HG03095 (cell line): Measurements from ENCODE around the gene LAMC3.

Source experiments
- ATAC-seq: cut with Tn5 transposase; IDR thresholded peaks from one replicate; pipeline ENCODE4 v1.9.1; 2021; ENCODE audit warnings: moderate library complexity; ENCODE audit not compliant: unreplicated experiment

LAMC3 gene

DNA sequence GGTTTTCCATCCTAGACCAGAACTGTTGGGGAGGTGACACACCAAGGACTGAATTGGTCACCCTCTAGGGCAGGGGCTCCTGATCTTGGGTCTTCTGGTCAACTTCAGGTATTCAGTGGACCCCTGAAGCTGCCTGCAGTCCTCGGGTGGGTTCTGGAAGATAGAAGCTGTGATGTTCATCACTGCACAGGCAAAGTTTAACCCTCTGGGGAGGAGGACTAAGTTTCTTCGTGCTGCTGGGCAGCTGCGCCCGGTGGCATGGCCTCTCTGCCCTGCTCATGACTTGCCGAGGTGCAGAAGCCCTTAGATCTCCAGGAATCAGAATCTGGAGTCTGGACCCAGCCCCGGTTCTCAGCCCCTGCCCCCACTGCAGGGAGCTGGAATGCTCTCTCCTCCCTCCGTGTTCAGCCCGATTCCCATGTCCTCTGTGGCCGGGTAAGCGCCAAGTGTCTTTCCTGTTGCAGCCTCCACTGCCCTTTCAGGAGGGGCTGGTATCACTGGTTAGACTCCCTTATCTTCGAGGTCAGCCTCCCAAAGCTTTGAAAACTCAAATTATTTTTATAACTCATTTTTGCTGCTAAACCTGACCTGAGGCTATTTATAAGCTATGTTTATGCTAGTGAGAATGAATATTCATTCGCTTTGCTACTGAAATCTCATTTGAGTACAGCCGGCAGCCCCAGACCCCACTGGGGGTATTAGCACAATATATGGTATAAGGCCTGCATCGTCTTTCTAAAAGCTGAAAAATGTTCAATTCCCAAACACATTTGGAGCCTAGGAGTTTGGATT, 1.7 kb downstream of the LAMC3 start:
- ATAC-seq: no peak

DNA sequence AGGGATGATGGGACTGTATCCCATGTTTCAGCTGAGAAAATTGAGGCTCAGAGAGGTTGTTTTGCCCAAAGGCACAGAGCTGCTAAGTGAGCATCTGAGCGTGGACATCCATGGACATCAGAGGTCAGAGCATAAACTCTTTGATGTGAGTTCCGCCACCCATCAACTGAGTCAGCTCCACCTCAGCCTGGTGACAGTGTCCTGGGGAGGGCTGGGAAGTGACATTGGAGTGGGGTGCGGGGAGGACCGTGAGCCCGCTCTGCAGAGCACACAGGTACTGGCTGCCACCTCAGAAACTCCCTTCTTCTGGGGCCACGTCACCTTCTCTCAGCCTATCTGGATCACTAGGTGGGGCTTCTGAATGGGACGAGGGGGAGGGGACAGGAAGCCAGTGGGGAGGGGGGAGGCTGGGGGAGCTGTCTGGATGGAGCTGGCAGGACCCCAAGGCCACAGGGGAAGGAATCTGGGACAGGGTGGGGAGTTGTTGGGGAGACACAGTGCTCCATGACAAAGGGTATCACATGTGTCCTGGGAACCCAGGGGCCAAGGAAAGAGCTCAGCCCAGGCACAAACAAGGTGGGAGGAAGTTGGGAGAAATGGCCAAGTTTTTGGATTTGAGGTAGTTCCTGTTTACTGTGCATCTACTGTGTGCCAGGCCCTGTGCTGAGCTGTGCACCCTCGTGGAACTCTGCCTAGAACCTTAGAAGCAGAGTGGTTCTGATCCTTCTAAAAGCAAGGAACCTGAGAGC, 2.5 kb downstream of the LAMC3 start:
- no peak for ATAC-seq

DNA sequence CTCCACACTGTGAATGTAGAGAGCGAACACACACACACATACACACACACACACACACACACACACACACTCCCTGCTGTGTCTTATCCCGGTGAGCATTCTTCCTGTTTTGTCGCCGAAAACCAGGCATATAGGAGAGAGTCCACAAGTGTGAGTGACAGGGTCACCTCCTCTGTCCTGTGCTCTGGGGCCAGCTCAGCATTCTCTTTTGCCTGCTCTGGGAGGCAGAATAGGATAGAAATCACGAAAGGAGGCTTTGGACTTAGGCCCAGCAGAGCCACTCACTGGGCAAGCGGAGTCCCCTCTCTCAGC, 3.0 kb downstream of the LAMC3 start:
- no peak for ATAC-seq

DNA sequence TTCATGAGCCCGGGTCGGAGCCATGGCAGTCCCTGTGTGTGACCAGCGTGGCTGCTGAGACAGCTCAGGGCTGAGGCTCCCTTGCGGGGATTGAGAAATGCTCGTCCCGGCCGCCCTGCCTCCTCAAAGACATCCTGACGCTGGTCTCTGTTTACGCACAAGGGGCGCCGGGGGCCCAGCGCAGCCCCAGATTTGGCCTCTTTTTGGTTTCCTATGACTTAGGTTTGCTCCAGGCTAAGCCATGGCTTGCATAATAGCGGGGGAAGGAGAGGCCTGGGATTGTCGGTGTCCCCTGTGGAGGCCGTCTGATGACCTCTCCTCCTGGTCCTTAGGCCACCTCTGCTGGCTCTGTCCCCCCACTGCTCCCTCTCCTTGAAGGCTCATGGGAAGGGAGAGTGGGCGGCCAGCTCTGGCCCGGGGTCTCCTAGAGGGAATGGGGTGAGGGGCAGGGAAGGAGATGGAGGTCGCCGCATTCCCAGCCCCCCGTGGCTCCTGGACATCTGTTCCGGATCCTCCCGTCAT, 3.5 kb downstream of the LAMC3 start:
- no peak for ATAC-seq

DNA sequence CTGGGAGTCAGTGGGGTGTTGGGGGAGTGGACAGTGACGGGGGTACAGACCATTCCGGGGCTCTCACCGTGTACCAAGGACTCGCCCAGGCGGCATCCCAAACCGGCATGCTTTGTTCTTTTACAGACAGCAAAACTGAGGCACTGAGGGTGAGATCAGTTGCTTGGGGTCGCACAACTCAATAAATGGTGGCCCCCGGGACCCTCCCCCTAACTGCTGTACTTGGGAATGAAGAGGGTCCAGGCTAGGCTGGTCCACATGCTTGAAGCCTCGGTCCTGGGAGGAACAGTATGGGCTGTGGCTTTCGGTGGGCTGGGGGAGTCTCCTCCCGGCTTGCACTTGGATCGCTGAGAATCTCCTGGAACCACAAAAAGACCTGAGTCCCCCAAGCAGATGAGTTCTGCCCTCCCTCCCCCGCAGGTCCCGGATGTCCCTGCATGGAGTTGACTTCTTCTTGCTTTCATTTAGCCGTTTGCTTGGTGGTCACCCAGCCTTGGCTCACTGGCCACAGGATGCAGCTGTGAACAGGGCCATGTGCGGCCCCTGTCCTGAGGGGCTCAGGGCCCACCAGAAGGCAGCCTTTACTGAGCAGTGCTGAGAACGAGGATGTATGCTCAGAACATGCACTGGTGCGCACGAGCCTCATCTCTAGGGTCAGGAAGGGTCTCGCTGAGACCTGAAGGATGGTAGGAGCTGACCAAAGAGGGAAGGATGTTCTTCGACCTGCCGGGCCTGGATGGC, 4.2 kb downstream of the LAMC3 start:
- ATAC-seq: no peak

DNA sequence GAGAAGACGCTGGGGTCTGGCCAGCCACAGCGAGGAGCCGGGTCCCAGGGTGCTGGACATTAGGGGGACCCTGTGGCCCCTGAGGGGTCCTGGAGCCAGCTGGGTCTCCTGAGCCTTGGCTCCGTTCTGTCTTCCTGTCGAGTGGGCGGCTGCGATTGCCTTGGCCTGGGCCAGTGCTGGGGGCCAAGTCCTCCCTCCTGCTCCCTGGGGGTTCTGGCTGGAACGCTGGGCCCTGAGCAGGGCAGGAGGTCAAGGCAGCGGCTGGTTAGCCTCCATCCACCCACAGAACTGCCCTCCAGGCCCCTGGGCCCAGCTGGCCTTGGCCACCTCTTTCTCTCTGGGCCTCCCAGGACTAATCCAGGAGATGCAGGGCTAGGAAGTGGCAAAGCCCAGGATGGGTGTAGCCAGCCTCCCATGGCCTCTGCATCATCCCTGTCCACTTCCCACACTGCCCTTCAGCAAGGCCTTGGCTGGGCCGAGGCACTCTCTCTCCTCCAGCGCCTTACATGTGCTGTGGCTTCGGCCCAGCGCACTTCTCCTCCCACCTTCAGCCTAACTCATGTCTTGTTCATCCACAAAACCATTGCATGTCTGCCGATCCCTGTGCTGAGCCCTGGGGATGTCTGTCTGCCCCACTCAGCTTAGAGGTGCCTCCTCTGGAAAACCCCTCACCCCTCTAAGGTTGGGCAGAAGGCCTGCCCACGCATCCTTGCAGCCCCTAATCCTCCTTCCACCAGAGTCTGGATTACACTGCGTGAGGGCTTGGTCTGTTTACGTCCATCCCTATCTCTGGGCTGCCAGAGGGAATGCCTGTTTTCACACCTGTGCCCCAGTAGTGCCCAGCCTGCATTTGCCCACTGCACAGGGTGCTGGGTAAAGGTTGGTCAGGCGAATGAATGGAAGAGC, 5.0 kb downstream of the LAMC3 start:
- no peak for ATAC-seq

DNA sequence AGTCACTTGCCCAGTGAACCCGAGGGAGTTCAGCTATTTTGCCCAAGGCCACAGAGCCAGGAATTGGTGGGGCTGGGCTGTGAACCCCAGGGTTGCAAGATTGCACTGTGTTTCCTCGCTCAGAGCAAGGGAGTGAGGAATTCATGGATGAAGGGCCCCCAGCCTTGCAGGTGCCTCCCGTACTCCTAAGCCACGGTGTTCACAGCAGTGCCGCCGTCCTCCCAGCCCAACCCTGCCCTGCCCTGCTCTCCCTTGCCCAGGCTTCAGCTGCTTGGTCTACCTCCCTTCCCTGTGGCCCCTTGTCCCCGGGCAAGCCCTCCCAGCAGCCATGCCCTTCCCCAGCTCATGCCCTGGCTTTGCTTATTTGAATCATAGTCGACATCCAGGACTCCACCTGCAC, 6.1 kb downstream of the LAMC3 start:
- no peak for ATAC-seq

DNA sequence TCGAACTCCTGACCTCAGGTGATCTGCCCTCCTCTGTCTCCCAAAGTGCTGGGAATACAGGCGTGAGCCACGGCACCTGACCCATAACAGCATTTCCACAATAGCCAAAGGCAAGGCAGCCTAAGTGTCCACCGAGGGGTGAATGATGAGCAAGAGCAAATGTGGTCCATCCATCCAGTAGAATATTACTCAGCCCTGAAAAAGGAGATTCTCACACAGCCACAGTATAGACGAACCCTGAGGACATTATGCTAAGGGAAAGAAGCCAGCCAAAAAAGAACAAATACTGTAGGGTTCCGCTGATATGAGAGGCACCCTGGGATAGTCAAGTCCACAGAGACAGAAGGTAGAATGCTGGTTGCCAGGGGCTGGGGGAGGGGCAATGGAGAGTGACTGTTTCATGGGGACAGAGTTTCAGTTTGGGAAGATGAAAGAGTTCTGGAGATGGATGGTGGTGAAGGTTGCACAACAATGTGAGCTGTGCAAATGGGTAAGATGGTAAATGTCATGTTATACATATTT, 7.0 kb downstream of the LAMC3 start:
- ATAC-seq: no peak

DNA sequence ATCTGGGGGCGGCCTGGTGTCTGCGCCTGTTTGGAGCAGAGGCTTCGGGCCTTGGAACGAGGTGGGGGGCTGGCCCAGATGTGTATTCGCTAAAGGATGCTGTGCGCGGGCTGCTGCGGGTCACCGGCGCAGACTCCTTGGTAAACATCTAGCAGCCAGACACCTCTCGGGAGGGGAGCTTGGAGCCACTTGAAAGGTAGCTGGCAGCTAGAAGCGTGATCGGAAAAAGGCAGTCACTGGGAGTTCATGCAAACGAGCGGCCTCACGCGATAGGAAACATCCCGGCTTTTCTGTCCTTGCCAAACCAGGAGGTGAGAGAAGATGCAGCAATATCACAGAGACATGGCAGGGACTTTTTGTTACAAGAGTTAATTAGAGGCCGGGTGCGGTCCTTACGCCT, 8.1 kb downstream of the LAMC3 start:
- ATAC-seq: no peak

DNA sequence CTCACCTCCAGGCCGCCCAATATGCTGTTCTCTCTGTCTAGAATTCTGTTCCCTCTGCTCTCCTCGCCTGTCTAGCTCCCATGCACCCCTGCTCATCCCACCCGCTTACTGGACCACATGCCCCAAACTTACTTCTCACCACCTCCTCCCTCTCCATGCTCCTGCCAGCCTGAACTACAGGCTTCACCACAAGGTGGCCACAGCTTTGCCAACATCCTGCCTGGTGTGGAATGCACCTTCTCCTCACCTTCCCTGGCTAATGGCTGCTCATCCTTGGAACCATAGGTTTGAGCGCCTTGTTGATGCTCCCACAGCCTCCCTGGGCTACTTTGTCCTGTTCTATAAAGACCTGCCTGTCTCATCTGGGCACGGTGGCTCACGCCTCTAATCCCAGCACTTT, 9.6 kb downstream of the LAMC3 start:
- no peak for ATAC-seq

DNA sequence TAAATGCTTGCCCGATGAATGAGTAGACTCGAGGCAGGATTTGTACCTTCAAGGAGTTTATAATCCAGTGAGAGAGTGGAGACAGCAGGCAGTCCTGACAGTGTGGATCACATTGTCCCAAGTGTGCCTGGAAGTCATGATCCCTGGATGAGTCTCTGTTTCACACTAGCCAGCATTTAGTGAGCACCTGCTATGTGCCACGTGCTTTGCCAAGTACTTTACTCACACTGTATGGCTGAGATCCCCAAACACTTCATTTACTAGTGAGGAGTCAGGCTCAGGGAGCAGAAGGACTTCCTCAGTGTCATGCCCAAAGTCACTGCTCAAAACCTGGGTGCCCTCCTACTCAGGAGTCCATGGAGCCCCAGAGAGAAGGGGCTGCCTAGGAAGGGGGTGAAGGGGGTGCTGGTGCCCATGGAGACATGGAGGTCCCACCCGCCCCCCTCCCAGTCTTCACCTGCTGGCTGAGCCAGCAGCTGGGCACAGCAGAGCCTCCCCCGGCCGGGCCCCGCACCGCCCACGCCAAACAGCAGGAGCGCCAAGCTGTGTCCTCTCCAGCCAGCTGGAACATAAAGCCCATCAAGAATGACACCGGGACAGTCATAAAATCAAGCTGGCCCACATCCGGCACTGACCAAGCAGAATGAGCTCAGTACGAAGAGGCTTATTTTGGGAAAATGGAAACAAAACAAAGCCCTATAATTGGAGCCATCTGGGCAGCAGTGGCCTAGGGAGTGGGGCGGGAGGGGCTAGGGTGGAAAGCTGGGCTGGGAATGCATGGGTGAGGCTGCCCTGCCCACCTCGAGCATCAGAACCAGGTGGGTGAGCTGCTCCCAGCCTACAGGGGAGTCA, 10.6 kb downstream of the LAMC3 start:
- ATAC-seq: no peak

DNA sequence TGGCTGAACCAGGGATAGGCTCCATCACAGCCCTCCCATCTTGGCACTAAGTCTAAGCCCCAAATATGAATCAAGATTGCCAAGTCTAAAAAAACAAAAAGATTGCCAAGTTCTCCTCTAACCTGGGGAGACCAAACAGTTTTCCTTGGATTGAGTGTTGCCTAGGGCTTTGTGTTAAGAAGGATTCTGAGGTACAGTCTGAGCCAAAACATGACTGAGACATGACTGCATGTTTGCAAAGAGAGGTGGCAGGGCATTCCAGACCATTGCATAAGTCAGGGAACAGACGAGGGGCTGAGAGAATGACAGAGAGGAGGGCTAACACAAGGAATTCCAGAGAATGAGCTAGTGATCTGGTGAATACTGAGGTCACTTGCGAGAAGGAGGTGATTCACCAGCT, 11.4 kb downstream of the LAMC3 start:
- ATAC-seq: no peak

DNA sequence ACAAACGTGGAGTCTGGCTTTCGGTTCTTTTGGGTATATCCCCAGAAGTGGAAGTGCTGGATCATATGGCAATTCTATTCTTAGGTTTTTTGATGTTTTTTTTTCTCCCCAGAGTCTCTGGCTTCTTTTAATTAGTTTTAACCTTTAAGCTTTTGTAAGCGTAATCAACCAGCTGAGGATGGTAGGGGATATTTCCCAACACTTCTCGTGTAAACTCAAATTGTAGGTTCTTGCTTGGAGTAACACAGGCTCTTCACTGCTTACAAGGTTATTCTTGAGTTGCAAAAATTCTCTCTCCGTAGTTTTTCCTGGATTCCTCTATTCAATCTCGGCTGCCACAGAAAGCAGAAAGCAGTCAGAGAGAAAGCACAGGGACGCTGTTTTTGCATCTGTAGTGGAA, 11.9 kb downstream of the LAMC3 start:
- ATAC-seq: no peak

DNA sequence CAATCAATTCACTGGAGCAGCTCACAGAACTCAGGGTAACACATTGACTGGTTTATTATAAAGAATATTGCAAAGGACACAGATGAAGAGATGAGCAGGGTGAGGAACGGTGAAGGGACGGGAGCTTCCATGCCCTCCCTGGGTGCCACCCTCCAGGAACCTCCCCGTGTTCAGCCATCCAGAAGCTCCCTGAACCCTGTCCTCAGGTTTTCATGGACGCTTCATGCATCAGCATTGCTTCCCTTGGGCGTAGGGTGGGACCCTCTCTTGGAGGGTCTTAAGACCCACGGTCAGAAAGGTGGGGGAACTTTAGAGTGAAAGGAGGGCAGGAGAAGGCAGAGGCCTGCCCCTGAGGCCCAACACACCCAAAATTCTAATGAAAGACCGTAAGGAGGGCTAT, 12.8 kb downstream of the LAMC3 start:
- ATAC-seq: no peak

DNA sequence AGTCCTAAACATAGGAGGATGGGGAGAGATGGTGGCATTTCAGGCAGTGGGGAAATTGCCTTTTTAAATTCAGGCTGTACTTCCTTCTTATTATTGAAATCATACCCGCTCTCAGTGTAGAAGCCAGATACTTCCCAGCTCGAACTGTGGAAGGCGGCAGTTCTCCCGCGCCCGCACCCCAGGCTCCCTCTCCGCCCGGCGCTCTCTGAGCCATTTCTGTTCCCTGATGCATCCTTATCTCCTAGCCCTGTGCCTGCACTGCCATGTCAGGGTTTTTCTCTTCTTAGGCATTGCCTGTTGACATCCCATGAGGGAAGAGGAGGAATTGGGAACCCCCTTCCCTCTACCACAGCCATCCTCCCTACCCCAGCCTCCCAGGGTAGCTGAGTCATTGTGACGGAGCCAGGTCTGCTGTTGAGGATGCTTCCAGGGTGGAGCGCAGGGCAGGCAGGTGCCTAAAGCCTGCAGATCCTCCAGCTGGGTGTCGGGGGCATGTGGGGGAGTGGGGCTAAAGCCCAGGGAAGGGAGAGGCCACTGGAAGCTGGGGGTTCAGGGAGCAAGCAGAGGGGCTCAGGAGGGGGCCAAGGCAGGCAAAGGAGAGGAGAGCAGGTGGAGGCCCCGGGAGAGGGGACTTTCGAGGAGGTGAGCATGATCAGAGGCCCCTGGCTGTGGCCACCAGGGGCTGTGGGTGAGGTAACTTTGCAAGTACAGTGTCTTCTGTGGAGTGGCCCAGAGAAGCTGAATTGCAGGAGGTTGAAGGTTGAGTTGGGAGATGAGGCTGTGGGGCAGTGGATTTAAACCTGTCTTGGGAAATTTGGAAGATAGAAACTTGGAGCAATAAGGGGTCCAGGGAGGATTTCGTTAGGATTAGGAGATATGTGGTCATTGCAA, 16.2 kb downstream of the LAMC3 start:
- ATAC-seq: no peak

DNA sequence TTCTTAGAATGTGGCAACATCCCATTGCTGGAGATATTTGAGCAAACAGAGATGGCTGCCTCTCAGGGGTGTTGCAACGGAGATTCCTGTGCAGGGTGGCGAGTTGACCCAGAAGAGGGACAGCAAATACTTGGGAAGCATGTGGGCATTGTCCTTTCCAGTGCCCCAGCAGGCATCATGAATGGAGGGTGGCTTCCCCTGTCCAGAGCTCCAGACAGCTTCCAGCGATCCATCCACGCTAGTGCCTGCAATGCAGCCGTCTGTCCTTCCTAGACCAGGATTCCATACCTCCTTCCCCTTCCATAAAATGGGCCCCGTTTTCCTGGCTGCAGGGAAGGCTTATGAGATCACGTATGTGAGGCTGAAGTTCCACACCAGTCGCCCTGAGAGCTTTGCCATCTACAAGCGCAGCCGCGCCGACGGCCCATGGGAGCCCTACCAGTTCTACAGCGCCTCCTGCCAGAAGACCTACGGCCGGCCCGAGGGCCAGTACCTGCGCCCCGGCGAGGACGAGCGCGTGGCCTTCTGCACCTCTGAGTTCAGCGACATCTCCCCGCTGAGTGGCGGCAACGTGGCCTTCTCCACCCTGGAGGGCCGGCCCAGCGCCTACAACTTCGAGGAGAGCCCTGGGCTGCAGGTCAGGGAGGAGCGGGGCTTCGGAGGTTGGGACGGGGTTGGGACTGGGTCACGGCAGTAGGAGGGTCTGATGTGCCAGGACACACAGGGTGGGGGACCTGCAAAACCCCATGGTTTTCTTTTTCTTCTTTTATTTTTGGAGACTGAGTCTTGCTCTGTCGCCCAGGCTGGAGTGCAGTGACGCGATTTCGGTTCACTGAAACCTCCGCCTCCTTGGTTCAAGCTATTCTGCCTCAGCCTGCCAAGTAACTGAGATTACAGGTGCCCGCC, 17.2 kb downstream of the LAMC3 start:
- ATAC-seq: no peak

DNA sequence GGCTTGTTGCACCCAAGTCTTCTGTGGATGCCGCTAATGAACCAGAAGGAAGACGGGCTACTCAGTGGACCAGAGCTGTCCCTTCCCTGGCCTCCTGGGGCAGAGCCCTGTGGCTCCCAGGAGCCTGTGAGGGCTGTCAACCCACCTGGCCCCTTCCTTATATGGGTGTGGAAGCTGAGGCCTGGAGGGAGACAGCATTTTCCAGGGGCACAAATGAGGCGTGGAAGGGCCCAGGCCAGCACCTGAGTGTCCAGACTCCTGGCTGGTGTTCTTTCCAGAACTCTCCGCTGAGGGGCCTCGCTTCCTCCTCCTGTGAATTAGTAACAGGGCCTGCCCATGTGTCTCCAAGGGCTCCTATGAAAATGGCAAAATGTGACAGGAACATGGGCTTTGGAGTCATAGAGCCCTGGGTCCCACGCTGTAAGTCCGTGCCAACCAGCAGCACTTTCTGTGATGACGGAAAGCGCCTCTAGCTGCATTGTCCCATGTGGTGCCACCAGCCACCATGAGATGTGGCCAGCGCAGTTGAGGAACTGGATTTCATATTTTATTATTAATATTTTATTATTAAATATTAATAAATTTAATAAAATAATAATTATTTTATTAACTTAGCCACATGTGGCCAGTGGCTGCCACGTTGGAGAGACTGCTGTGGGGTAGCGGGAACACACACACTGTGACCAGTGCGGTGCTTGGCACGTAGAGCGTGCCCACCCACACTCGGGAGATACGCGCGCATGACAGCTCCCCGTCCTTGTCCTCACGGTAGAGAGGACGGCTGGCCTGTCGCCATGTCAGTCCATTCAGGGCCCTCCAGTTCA, 18.3 kb downstream of the LAMC3 start:
- ATAC-seq: no peak
